ENCODE measurements around the gene KCNN2.

The KCNN2 gene

GRCh38 chr5:114377050-114377844, 15.4 kb downstream of the KCNN2 start:
- TF ChIP-seq, protein P1, sequence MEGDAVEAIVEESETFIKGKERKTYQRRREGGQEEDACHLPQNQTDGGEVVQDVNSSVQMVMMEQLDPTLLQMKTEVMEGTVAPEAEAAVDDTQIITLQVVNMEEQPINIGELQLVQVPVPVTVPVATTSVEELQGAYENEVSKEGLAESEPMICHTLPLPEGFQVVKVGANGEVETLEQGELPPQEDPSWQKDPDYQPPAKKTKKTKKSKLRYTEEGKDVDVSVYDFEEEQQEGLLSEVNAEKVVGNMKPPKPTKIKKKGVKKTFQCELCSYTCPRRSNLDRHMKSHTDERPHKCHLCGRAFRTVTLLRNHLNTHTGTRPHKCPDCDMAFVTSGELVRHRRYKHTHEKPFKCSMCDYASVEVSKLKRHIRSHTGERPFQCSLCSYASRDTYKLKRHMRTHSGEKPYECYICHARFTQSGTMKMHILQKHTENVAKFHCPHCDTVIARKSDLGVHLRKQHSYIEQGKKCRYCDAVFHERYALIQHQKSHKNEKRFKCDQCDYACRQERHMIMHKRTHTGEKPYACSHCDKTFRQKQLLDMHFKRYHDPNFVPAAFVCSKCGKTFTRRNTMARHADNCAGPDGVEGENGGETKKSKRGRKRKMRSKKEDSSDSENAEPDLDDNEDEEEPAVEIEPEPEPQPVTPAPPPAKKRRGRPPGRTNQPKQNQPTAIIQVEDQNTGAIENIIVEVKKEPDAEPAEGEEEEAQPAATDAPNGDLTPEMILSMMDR (IDR thresholded peaks at IDR 0.05; ENCODE audit: borderline replicate concordance, insufficient read depth, low read depth, low read length), result no peak
- no peak overlapping the region for H3K4me3 ChIP-seq (ENCODE audit: low read depth, low read length)

DNA sequence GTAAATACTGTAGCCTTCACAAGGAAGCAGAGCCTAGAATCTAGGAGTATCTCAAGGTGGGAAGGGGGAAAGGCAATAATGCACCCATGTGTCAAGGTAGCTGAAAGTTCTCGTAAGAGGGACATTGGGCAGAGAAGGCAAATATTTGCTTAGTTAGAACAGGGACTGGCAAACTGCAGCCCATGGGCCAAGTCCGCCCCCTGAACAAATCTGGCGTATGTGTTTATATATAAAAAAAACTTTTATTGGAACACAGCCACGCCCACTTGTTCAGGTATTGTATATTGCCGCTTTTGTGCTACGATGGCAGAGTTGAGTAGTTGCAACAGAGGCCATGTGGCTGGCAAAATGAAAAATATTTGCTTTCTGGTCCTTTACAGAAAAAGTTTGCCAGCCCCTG, 16.1 kb downstream of the KCNN2 start:
- H3K4me3 ChIP-seq (ENCODE audit: low read depth, low read length), result no peak overlapping the region
- TF ChIP-seq, protein P1 (IDR thresholded peaks at IDR 0.05; ENCODE audit: borderline replicate concordance, insufficient read depth, low read depth, low read length), result no peak

- no peak overlapping the region for H3K4me3 ChIP-seq (ENCODE audit: low read depth, low read length)
- TF ChIP-seq, protein P1 (IDR thresholded peaks at IDR 0.05; ENCODE audit: borderline replicate concordance, insufficient read depth, low read depth, low read length), result no peak
Measured at GRCh38 chr5:114380721-114381120, 18.9 kb downstream of the KCNN2 start.

- H3K4me3 ChIP-seq (ENCODE audit: low read depth, low read length), result no peak overlapping the region
- TF ChIP-seq, protein P1 (IDR thresholded peaks at IDR 0.05; ENCODE audit: borderline replicate concordance, insufficient read depth, low read depth, low read length), result no peak
Measured at GRCh38 chr5:114387433-114387832, 25.6 kb downstream of the KCNN2 start.

DNA sequence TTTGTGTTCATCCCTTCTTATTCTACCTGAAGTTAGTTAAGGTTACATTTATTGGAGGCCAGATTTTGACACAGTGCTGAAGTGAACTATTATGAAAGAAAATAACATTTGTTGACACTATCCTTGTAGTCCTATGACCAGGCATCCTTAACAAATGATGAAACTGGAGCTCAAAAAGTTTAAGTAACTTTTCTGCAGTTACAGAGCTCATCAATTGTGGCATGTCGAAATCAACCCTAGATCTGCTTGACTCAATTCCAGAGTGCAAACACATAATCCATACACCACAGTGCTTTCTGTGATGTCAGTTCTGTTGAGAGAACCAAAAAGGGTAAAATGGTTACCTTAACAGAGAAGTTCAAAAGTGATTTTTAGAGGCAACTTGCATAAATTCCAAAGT, 28.6 kb downstream of the KCNN2 start:
- TF ChIP-seq, protein P1 (IDR thresholded peaks at IDR 0.05; ENCODE audit: borderline replicate concordance, insufficient read depth, low read depth, low read length), result no peak
- H3K4me3 ChIP-seq (ENCODE audit: low read depth, low read length), result no peak overlapping the region

GRCh38 chr5:114391321-114391720, 29.5 kb downstream of the KCNN2 start:
- TF ChIP-seq, protein P1 (IDR thresholded peaks at IDR 0.05; ENCODE audit: borderline replicate concordance, insufficient read depth, low read depth, low read length), result no peak

DNA sequence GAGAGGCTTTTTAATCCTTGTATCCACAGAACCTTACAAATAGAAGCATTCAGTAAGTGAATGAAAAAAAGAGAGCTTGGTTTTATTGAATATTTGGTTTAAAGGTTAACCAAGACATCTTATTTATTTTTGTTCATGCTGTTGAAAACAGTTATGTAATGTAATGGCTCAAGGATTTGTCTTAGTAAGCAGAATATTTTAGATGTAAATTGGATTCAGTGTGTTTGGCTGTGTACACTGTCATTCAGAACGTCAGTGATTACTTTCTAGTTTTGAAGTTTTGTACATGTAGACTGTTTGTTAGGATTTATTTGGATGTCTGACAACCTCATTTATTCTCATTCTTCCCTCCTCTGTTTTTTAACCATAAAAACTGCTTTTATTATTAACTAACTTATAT, 31.3 kb downstream of the KCNN2 start:
- TF ChIP-seq, protein P1 (IDR thresholded peaks at IDR 0.05; ENCODE audit: borderline replicate concordance, insufficient read depth, low read depth, low read length), result no peak
- no peak overlapping the region for H3K4me3 ChIP-seq (ENCODE audit: low read depth, low read length)

More at GRCh38 chr5:114391321-114391720, 29.5 kb downstream of the KCNN2 start:
- no peak overlapping the region for H3K4me3 ChIP-seq (ENCODE audit: low read depth, low read length)

All from GM12875 (cell line).